ENCODE results near the gene KATNB1. TPM values are rescaled to one million over a fixed set of nuclear protein-coding genes. Genes with fewer than 3 reads are reported as not detected.
"Not testable (repeated sequence)": the region's sequence is repeated elsewhere in the genome, so short reads cannot be mapped to it uniquely, and the experiment has no call there.

Gene KATNB1
- total RNA-seq, 4 donors from 2014 or later: 11.4 to 27.6 (median 26.1) TPM

- intact Hi-C loops (cut with DNase I): no loop called here
- 87 to 95% methylated on average over 10 of the region's 10 CpGs for WGBS, 2 donors
- H3K9me3 ChIP-seq: no peaks in the 10 kb centered on the region
- TF ChIP-seq, protein P1, sequence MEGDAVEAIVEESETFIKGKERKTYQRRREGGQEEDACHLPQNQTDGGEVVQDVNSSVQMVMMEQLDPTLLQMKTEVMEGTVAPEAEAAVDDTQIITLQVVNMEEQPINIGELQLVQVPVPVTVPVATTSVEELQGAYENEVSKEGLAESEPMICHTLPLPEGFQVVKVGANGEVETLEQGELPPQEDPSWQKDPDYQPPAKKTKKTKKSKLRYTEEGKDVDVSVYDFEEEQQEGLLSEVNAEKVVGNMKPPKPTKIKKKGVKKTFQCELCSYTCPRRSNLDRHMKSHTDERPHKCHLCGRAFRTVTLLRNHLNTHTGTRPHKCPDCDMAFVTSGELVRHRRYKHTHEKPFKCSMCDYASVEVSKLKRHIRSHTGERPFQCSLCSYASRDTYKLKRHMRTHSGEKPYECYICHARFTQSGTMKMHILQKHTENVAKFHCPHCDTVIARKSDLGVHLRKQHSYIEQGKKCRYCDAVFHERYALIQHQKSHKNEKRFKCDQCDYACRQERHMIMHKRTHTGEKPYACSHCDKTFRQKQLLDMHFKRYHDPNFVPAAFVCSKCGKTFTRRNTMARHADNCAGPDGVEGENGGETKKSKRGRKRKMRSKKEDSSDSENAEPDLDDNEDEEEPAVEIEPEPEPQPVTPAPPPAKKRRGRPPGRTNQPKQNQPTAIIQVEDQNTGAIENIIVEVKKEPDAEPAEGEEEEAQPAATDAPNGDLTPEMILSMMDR (IDR thresholded peaks at IDR 0.05): no peak
- no peak for TF ChIP-seq POLR2A (IDR thresholded peaks at IDR 0.05)
- H3K4me3 ChIP-seq (replicated peaks in 1 of 3): no peak overlapping the region
- no peak for DNase-seq
- no peak overlapping the region for H3K27ac ChIP-seq
- H3K4me1 ChIP-seq: no peaks in the 10 kb centered on the region
- H3K27me3 ChIP-seq: no peaks in the 10 kb centered on the region
- H3K36me3 ChIP-seq: peaks cover 0 to 3% of the 10 kb centered on the region in 2 donors
Observed at GRCh38 chr16:57743458-57743857, 7.9 kb downstream of the KATNB1 start.

GRCh38 chr16:57743886-57744641 is 8.5 kb downstream of the KATNB1 start:
- intact Hi-C loops (cut with DNase I): no loop called here
- Histone ChIP-seq H3K4me3 (replicated peaks in 1 of 3) (no peak overlapping the region), H3K27me3 (no peaks in the 10 kb centered on the region), H3K27ac (no peak overlapping the region), H3K36me3 (peaks cover 0 to 3% of the 10 kb centered on the region in 2 donors), H3K9me3 (no peaks in the 10 kb centered on the region), H3K4me1 (no peaks in the 10 kb centered on the region)
- no peak for DNase-seq
- TF ChIP-seq POLR2A (IDR thresholded peaks at IDR 0.05): no peak
- TF ChIP-seq, protein P1 (IDR thresholded peaks at IDR 0.05): no peak
- WGBS, 2 donors: 93 to 94% methylated on average over 18 to 19 of the region's 23 CpGs

DNA sequence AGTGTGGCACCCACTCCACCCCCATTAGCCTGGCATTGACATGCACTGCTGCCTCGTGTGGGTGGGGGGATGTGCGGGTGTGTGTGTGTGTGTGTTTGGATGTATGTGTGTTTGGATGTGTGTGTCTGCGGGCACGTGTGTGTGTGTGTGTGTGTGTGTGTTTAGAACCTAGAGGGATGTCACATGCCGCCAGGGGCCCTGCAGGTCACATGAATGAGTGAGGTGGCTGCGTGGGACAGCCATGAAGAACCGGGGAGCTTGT is 9.0 kb downstream of the KATNB1 start:
- H3K27ac ChIP-seq: no peak overlapping the region
- no peaks in the 10 kb centered on the region for H3K27me3 ChIP-seq
- no peaks in the 10 kb centered on the region for H3K4me1 ChIP-seq
- 93 to 96% methylated on average over 5 to 6 of the region's 7 CpGs for WGBS, 2 donors
- intact Hi-C loops (cut with DNase I): no loop called here
- H3K36me3 ChIP-seq: peaks cover 0 to 3% of the 10 kb centered on the region in 2 donors
- H3K9me3 ChIP-seq: no peaks in the 10 kb centered on the region
- TF ChIP-seq, protein P1 (IDR thresholded peaks at IDR 0.05): no peak
- no peak for TF ChIP-seq POLR2A (IDR thresholded peaks at IDR 0.05)
- no peak for DNase-seq
- no peak overlapping the region for H3K4me3 ChIP-seq (replicated peaks in 1 of 3)

DNA sequence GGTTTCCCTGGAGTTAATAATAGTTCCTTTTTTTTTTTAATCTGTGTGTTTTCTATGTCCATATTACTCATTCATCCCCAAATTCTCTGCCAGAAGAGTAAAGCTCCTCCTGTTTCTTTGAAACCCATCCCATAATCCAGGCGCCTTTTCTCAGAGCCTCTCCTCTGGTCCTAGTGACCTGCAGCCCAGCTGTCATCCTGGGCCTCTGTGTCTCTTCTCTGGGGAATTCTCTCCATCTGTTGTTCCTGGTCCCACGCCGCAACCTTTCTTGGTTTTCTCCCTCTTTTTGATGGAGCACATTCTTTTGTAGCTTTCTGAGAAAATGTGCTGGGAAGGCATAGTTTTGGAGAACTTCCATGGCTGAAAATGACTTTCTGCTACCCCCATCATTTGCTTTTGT is 10.2 kb downstream of the KATNB1 start:
- no peak for TF ChIP-seq POLR2A (IDR thresholded peaks at IDR 0.05)
- TF ChIP-seq, protein P1 (IDR thresholded peaks at IDR 0.05): no peak
- WGBS, 2 donors: 96% methylated on average over 3 of the region's 3 CpGs
- Histone ChIP-seq H3K27me3 (no peaks in the 10 kb centered on the region), H3K27ac (no peak overlapping the region), H3K4me1 (no peaks in the 10 kb centered on the region), H3K9me3 (no peaks in the 10 kb centered on the region), H3K36me3 (peaks cover 0 to 3% of the 10 kb centered on the region in 2 donors), H3K4me3 (replicated peaks in 1 of 3) (no peak overlapping the region)
- intact Hi-C loops (cut with DNase I): no loop called here
- no peak for DNase-seq

- intact Hi-C loops (cut with DNase I): not testable (repeated sequence)
Observed at GRCh38 chr16:57746316-57746715, 10.7 kb downstream of the KATNB1 start.

More at GRCh38 chr16:57746316-57746715, 10.7 kb downstream of the KATNB1 start:
- not testable (repeated sequence) for H3K4me1 ChIP-seq; H3K4me3 ChIP-seq (replicated peaks in 1 of 3); H3K36me3 ChIP-seq; DNase-seq; H3K27me3 ChIP-seq; H3K27ac ChIP-seq; H3K9me3 ChIP-seq
- 95% methylated on average over 7 of the region's 7 CpGs for WGBS, 2 donors

All from thyroid gland (tissue), 4 donors.